ENCODE results near the gene TCEA2.

The TCEA2 gene

GRCh38 chr20:64049060-64049877 lies 13.7 kb upstream of the TCEA2 start, which contains the start of gene SOX18:
TSS of gene SOX18 (minus strand) at chr20:64049639. CDS start at chr20:64049516, 123 bp downstream.
- DNase-seq (ENCODE audit: low spot score) = peak; percentile 55

- no peak for DNase-seq (ENCODE audit: low spot score)
These were observed 13.1 kb upstream of the TCEA2 start for GRCh38 chr20:64049878-64050260.

DNA sequence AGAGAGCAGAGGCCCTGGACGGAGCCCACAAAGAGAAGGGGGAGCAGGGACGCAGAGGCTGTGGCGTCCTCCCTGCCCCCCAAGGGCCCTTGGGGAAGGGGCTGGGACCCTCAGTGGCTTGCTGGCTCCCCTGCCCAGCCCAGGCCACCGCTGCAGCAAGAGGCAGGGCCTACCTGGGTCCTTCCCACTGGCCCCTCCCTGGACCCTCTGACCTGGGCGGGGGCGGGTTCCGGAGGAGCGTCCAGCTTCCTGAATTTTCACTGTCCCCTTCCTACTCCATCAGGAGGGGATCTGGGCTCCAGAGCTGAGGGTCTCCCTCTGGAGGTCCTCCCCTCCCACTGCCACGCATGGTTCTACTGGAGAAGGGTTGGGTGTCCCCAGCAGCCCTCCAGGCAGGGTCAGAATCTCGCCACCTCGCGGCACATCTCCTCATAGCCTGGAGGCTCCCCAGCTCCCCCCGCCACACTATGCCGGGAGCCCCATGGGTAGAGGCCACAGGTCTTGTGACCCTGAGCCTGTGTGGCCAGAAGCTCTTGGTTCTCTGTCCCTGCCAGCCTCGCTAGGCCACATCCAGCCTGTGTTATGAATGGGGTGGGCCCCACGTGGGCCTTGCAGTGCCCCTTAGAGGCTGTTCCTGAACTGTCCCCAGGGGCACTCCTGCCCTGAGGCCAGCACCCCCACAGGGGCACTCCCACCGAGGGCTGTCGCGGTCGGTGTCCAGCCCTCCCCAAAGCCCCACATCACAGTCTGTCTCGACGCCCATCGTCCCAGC lies 12.6 kb upstream of the TCEA2 start:
- DNase-seq (ENCODE audit: low spot score) = no peak

DNA sequence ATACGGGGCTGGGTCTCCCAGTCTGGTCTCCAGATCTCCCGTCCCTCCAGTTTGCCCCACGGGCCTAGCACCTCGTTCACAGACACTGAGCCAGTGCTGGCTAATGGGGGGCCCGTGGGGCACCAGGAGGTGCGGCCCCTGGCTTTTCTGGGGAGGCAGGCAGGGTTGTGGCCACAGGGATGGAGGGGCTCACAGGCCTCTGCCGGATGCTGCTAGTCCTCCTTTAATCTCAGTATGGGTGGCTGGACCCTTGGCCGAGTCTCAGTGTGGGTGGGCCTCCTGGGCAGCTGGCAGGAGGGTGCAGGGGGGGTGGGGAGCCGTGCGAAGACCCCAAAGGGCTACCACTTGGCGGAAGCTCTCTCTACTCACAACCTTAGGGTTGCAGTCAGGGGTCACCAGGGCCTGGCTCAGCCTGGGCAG lies 12.0 kb upstream of the TCEA2 start:
- no peak for DNase-seq (ENCODE audit: low spot score)

- DNase-seq (ENCODE audit: low spot score) = no peak
These were observed 11.3 kb upstream of the TCEA2 start for GRCh38 chr20:64051561-64052325.

DNA sequence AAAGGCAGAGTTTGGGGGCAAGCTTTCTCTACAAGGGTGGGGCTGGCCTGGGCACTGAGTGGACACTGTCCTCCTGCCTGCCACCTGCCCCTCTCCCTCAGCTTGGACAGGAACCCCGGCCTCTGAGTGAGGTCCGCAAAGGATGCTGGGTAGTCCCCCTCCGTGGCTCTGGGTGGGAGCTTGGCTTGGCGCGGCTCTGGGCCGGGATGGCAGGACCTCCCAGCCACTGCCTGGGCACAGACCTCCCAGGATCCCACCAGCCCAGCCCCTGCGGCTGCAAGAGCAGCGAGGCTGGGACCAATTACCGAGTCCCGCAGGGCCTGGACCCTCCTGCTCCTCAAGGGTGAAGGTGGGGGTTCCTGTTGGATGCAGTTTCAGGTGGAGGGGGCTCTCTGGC lies 10.7 kb upstream of the TCEA2 start:
- no peak for DNase-seq (ENCODE audit: low spot score)

DNA sequence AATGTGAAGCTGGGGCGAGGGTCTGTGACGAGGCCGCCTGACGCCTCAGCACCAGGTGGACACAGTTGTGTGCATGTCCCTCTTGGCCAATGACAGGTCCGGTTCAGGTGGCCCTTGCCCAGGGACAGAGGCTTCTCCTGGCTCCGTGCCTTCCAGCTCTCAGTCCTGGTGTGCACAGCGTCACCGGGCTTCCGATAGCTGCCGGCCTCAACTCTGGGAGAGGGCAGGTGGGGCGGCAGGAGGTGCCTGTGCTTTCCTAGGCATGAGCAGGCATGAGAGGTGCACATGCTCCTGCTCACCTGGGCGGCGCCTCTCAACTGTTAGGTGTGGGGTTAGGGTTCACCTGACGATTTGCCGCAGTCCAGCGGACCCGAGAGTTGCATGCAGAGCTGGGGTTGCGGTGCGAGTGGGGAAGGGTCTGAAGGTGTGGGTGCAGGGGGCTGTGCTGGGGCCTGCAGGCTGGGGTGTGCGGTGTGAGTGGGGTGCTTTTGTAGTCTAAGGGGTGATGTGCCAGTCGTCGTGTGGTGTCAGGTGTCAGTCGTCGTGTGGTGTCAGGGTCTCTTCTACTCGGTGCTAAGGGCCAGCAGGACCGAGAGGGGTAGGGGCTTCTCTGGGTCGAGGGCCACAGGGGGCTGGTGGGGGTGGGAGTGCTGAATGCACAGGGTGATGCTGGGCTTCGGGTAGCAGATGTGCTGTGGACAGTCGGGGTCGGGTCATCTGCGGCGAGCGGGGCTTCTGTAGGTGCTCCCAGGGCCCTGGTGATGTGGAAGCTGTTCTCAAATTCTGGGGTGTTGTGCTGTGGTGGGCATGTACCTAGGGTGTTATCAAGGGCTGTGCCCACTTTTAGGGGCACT lies 9.8 kb upstream of the TCEA2 start:
- no peak for DNase-seq (ENCODE audit: low spot score)

GRCh38 chr20:64053841-64054661 lies 8.9 kb upstream of the TCEA2 start:
- DNase-seq (ENCODE audit: low spot score) = no peak

DNA sequence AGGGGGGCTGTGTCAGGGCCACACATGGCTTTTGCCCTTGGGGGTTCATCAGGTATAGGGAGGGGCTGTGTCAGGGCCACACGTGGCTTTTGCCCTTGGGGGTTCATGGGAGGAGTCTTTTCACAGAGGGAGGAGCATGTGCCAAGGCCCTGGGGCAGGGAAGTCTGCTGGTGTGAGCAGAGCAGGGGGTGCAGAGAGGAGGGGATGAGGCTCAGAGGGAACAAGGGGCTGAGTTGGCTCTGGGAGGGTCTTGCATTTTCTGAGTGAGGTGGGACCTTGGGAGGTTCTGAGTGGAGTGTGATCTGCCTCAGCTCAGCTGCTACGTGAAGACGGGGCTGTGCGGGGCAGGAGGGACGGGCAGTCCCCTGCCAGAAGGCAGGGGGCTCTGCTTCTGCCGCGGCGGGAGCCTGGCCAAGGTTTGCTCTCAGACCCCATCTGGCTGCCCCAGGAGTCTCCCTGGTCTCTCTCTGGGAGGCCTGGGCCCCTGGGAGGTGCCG lies 7.6 kb upstream of the TCEA2 start:
- DNase-seq (ENCODE audit: low spot score) = no peak

- DNase-seq (ENCODE audit: low spot score) = no peak
These were observed 6.9 kb upstream of the TCEA2 start for GRCh38 chr20:64055893-64056638.

GRCh38 chr20:64056639-64056888 lies 6.4 kb upstream of the TCEA2 start:
- DNase-seq (ENCODE audit: low spot score) = no peak

DNA sequence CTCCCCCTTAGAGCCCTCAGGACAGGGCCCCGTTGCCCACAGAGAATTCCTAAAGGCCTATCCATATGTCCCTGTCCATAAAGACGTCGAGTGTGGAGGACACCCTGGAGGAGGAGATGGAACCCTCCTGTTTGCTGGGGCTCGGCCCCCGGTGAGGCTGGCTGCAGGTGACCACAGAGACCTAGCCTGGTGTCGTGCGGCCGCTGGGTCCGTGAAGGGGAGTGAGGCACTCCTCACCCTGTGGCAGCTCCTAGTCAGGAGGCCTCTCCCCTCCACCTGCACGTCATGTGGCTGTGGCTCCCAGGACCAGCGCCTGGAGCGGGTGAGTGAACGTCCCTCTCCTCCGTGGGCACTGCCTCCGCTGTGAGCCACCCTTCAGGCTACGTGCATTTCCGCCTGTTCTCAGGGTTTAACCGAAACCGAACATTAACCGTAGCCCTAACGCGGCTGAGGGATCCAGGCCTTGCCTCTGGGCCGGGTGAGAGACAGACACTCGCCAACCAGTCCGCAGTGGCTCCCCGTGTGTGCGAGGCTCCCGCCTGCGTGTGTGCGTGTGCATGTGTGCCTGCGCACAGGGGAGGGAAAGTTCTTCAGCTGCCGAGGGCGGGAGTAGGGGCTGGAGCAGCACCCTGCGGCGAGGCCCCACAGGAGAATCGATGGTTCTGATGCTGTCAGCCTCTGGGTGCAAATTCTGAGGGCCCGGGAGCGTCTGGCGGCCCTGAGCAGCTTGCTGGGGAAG lies 5.9 kb upstream of the TCEA2 start:
- DNase-seq (ENCODE audit: low spot score) = peak; percentile 8

DNA sequence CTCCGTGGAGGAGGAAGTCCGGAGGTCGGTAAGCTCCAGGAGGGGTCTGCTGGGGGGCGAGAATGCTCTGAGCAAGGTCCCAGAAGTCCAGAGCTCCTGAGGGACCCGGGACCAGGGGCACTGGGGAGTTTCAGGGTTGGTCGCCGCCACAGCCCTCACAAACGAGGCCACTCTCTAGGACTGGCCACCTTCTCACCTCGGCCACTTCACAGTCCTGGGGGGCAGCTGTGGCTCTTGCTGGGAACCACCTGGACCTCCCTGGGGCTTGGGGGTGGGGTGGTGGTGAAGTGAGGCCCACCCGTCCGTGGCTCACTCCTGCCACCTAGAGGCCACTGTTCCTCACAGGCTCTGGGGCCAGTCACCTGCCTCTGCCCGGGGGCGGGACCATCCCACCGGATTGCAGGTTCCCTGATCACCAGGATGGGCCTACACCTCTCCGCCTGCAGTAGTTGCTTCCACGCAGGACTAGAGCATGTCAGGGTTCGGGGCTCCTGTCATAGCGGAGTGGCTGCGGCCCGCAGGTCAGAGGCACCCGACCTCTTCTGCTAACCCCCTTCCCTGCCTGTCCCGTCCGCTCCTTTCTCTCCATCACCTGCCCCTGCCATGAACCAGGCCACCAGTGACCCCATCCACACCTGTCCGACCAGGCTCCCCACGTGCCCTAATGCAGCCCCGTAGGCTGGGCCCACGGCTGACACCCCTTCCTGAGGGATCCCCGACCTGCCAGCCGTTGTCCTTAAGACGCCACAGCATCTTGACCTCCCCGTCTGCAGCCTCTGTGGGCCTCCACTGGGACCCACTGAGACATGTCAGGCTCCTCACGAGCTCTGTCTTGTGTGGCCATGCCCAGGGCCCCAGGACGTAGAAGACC lies 5.1 kb upstream of the TCEA2 start:
- DNase-seq (ENCODE audit: low spot score) = peak; percentile 89

GRCh38 chr20:64058536-64058935 lies 4.5 kb upstream of the TCEA2 start:
- no peak for DNase-seq (ENCODE audit: low spot score)

DNA sequence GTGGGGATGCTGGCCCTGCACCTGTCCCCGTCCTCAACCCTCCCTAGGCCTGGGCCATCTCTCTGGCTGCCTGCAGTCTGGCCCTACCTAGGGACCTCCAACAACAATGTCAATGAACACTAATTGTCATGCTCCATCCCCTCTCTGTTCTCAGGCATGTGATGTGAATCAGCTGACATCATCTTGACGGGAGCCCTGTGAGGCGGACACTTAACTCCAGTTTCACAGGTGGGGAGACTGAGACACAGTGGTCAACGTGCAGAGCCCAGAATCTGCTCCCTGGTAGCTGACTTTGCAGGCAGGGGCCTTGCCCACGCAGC lies 762 bp upstream of the TCEA2 start:
- DNase-seq (ENCODE audit: low spot score) = no peak

DNA sequence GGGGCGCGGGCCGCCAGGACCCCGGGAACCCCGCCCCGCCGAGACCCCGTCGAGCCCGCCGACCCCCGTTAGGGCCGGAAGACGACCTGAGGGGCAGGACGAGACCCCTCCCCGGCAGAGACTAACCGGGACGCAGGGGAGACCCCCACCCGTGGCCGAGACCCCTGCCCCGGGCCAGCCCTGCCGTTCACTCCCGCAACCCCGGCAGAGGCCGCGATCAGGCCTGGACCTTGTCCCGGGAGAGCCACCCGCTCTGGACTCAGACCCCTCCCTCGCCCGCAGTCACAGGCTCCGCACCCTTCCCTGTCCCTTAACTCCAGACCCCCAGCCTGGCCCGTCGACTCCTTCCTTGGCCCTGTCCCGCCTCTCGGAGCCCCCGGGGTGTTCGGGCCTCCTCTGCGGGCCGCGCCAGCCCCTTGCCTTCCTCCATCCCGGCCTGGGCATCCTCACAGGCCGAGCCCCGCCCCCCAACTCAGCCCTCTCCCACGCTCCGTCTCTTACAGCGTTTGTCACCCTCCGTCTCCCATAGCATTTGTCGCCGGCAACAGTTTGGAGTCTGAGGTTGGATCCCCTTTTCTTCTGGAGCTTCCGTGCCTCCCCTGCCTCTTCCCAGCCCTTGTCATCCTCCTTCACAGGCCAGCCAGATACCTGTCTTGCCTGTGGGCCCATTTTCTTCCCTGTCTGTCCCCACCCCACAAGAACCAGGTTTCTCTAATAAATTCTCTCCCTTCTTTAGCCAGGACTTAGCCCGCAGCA lies 569 bp downstream of the TCEA2 start:
- peak; percentile 46 for DNase-seq (ENCODE audit: low spot score)

GRCh38 chr20:64064145-64064698 lies 1.2 kb downstream of the TCEA2 start:
- peak; percentile 84 for DNase-seq (ENCODE audit: low spot score)
